ENCODE measurements around the gene OR2Z1. TPM values are rescaled to one million over a fixed set of nuclear protein-coding genes. Genes with fewer than 3 reads are reported as not detected.
"Not testable (repeated sequence)": the region's sequence is repeated elsewhere in the genome, so short reads cannot be mapped to it uniquely, and the experiment has no call there.

Gene OR2Z1
- total RNA-seq, 1 experiment from 2014 or later, result not detected

- DNase-seq (ENCODE audit: low read depth), result no peak
Measured at GRCh38 chr19:8702350-8702749, 19.1 kb upstream of the OR2Z1 start.

GRCh38 chr19:8703223-8703622, 18.2 kb upstream of the OR2Z1 start:
- no peak for DNase-seq (ENCODE audit: low read depth)

- not testable (repeated sequence) for DNase-seq (ENCODE audit: low read depth)
Measured at GRCh38 chr19:8705304-8705703, 16.1 kb upstream of the OR2Z1 start.

- DNase-seq (ENCODE audit: low read depth), result no peak
Measured at GRCh38 chr19:8705742-8706141, 15.7 kb upstream of the OR2Z1 start.

GRCh38 chr19:8710337-8710736, 11.1 kb upstream of the OR2Z1 start:
- DNase-seq (ENCODE audit: low read depth), result not testable (repeated sequence)

GRCh38 chr19:8722032-8722431, 598 bp downstream of the OR2Z1 start:
- no peak for DNase-seq (ENCODE audit: low read depth)

GRCh38 chr19:8724276-8724675, 2.8 kb downstream of the OR2Z1 start:
- no peak for DNase-seq (ENCODE audit: low read depth)

GRCh38 chr19:8731428-8732169, 10.2 kb downstream of the OR2Z1 start:
- DNase-seq (ENCODE audit: low read depth), result no peak

GRCh38 chr19:8738377-8738776, 16.9 kb downstream of the OR2Z1 start:
- DNase-seq (ENCODE audit: low read depth), result no peak

- not testable (repeated sequence) for DNase-seq (ENCODE audit: low read depth)
Measured at GRCh38 chr19:8739291-8740065, 18.0 kb downstream of the OR2Z1 start.

- not testable (repeated sequence) for DNase-seq (ENCODE audit: low read depth)
Measured at GRCh38 chr19:8767257-8767656, 45.8 kb downstream of the OR2Z1 start.

GRCh38 chr19:8769265-8769664, 47.8 kb downstream of the OR2Z1 start:
- not testable (repeated sequence) for DNase-seq (ENCODE audit: low read depth)

- DNase-seq (ENCODE audit: low read depth), result not testable (repeated sequence)
Measured at GRCh38 chr19:8773587-8773986, 52.2 kb downstream of the OR2Z1 start.

Other genes starting within 250 kb of the OR2Z1 start
- not detected in 2 replicates for gene PRAM1, start 219.0 kb upstream of the OR2Z1 start, total RNA-seq (2014; rRNA removed; shearing (Covaris generic))
- 2.1 and 5.9 TPM in 2 replicates for gene ZNF414, start 207.5 kb upstream of the OR2Z1 start, total RNA-seq (2014; rRNA removed; shearing (Covaris generic))
- gene MYO1F, start 144.2 kb upstream of the OR2Z1 start, total RNA-seq (2014; rRNA removed; shearing (Covaris generic)), result 0.36 and 0.49 TPM in 2 replicates
- gene ADAMTS10, start 110.9 kb upstream of the OR2Z1 start, total RNA-seq (2014; rRNA removed; shearing (Covaris generic)), result not detected in 2 replicates
- gene NFILZ, start 91.0 kb upstream of the OR2Z1 start, total RNA-seq (2014; rRNA removed; shearing (Covaris generic)), result not detected in 2 replicates
- gene ACTL9, start 22.8 kb upstream of the OR2Z1 start, total RNA-seq (2014; rRNA removed; shearing (Covaris generic)), result not detected in 2 replicates
- gene ZNF558, start 110.7 kb downstream of the OR2Z1 start, total RNA-seq (2014; rRNA removed; shearing (Covaris generic)), result 10.6 and 17.7 TPM in 2 replicates
- gene MBD3L1, start 110.7 kb downstream of the OR2Z1 start, total RNA-seq (2014; rRNA removed; shearing (Covaris generic)), result not detected in 2 replicates

All from RPMI7951 (cell line).